Panc1 (cell line): ENCODE measurements around the gene SLC39A8. TPM values are rescaled to one million over a fixed set of nuclear protein-coding genes. Genes with fewer than 3 reads are reported as not detected.
A peak's percentile ranks its signal among the peaks of the same experiment; 100 is the strongest.

Experiments used
- ATAC-seq: fragments of 200-7000 bp; cut with Tn5 transposase; 2 replicates; pipeline ENCODE4 v1.9.1; 2020; ENCODE audit warnings: mild to moderate bottlenecking, moderate library complexity
- BruUV-seq: library from RNA; stranded (reverse); fragments of 400-500 nt; replicated peaks from 2 replicates; lab custom pipeline; 2021; lab: Mats Ljungman, UMichigan
- CTCF ChIA-PET: fragments of 300-600 bp; sonication (Branson Sonifier 250); formaldehyde crosslinking; loops from one replicate; lab custom pipeline; 2022; ENCODE audit warnings: antibody characterized with exemption; lab: Charles Lee
- POLR2A ChIA-PET: fragments of 300-600 bp; sonication (Branson Sonifier 250); formaldehyde crosslinking; loops from one replicate; lab custom pipeline; 2022; ENCODE audit warnings: antibody characterized with exemption; lab: Charles Lee
- DNase-seq: peaks from one replicate; pipeline ENCODE4 v3.0.0-alpha.2; 2010; ENCODE audit warnings: low read depth, low spot score
- H3K27ac ChIP-seq: 2 replicates; pipeline ENCODE4 v1.5.1; 2011; ENCODE audit warnings: mild to moderate bottlenecking, low read length, inconsistent platforms
- H3K27me3 ChIP-seq: fragments of 200-500 bp; sonication (Bioruptor generic); 2 replicates; pipeline ENCODE4 v1.6.0; 2014; ENCODE audit warnings: low read length, inconsistent platforms; ENCODE audit not compliant: control insufficient read depth, insufficient read depth
- H3K36me3 ChIP-seq: fragments of 200-500 bp; sonication (Bioruptor generic); 2 replicates; pipeline ENCODE4 v1.5.1; 2014; ENCODE audit warnings: inconsistent platforms, mild to moderate bottlenecking, low read length, moderate library complexity; ENCODE audit not compliant: control insufficient read depth, insufficient read depth
- H3K4me1 ChIP-seq: 2 replicates; pipeline ENCODE4 v1.5.1; 2011; ENCODE audit warnings: inconsistent platforms, mild to moderate bottlenecking, low read length, moderate library complexity; ENCODE audit not compliant: control insufficient read depth, insufficient read depth
- H3K4me3 ChIP-seq, 2 experiments: 2 replicates each; pipeline ENCODE4 v1.5.1; 2011 to 2012; ENCODE audit warnings: low read depth in 2 of 2, low read length in 2 of 2, mild to moderate bottlenecking in 2 of 2, inconsistent platforms in 1 of 2, moderate library complexity in 1 of 2
- H3K9me3 ChIP-seq: fragments of 200-500 bp; sonication (Bioruptor generic); 2 replicates; pipeline ENCODE4 v1.5.1; 2014; ENCODE audit warnings: low read depth, mild to moderate bottlenecking, inconsistent platforms, low read length, moderate library complexity; ENCODE audit not compliant: control insufficient read depth, insufficient read depth
- CTCF ChIP-seq: fragments of 450-650 bp; IDR thresholded peaks from 2 replicates; pipeline ENCODE4 v1.5.1; 2017; ENCODE audit warnings: mild to moderate bottlenecking
- POLR2AphosphoS5 ChIP-seq: IDR thresholded peaks from 2 replicates; pipeline ENCODE4 v1.6.1; 2012; ENCODE audit warnings: mild to moderate bottlenecking, low read depth, low read length, moderate library complexity
- REST ChIP-seq, 2 experiments: IDR thresholded peaks; 2 replicates each; pipeline ENCODE4 v1.6.1; 2011 to 2012; ENCODE audit warnings: low read depth in 2 of 2, control low read depth in 1 of 2, low read length in 1 of 2, mild to moderate bottlenecking in 1 of 2, moderate library complexity in 1 of 2; ENCODE audit not compliant: insufficient read depth in 1 of 2
- SIN3A ChIP-seq: IDR thresholded peaks from 2 replicates; pipeline ENCODE4 v1.6.1; 2012; ENCODE audit warnings: low read depth, mild to moderate bottlenecking, low read length, moderate library complexity, borderline replicate concordance; ENCODE audit not compliant: insufficient read depth
- TCF7L2 ChIP-seq: IDR thresholded peaks from 2 replicates; pipeline ENCODE4 v1.6.1; 2011; ENCODE audit warnings: mild to moderate bottlenecking, low read depth, low read length, inconsistent platforms
- in situ Hi-C: cut with HindIII; loops from 2 replicates; pipeline ENCODE4 v1.10.0; 2016; ENCODE audit warnings: low sequenced_read_pairs, low pct_unique_long_range_greater_than_20kb
- intact Hi-C: fragments of 100-400 bp; cut with micrococcal nuclease; formaldehyde crosslinking; loops from one replicate; pipeline ENCODE4 v1.10.0; 2022; ENCODE audit not compliant: unreplicated experiment
- total RNA-seq: library from RNA; stranded (reverse); gene quantifications from one replicate; pipeline ENCODE4 v1.2.1, GENCODE V29; 2021; ENCODE audit not compliant: unreplicated experiment

The SLC39A8 gene
- total RNA-seq, 1 experiment from 2014 or later = 1.4 TPM

GRCh38 chr4:102345795-102346100 lies 466 bp upstream of the SLC39A8 start:
- no peak for TF ChIP-seq TCF7L2
- TF ChIP-seq CTCF = 0 out of 2 replicates have a peak, but pooled peaks have one; percentile 37
- peak overlapping the region; percentile 59 to 77 for H3K4me3 ChIP-seq
- intact Hi-C loops = no loop called here
- ChIA-PET POLR2A (no interaction called here), CTCF (interaction anchor here (1.0 kb wide), 1 partner anchor 85 kb away, joined by 5 read pairs; no protein-coding TSS in a partner anchor)
- DNase-seq (no peak), ATAC-seq (no peak)
- peaks cover 5% of the 10 kb centered on the region; the same call in 1 of the 2 replicates for H3K4me1 ChIP-seq
- H3K27ac ChIP-seq = no peak overlapping the region
- peaks cover 17% of the 10 kb centered on the region for H3K27me3 ChIP-seq
- in situ Hi-C loops = no loop called here
- no peaks in the 10 kb centered on the region for H3K36me3 ChIP-seq
- no TSS peak for BruUV-seq
- H3K9me3 ChIP-seq = no peaks in the 10 kb centered on the region

GRCh38 chr4:102344520-102344953 lies 745 bp downstream of the SLC39A8 start:
- CTCF ChIA-PET = no interaction called here
- no peaks in the 10 kb centered on the region for H3K36me3 ChIP-seq
- no peak overlapping the region for H3K27ac ChIP-seq
- peaks cover 5% of the 10 kb centered on the region; the same call in 1 of the 2 replicates for H3K4me1 ChIP-seq
- in situ Hi-C loops (no loop called here), intact Hi-C loops (no loop called here)
- H3K4me3 ChIP-seq = peak overlapping the region; percentile 59 to 77
- peaks cover 17% of the 10 kb centered on the region for H3K27me3 ChIP-seq
- ATAC-seq (peak; percentile 84), DNase-seq (no peak)
- no peaks in the 10 kb centered on the region for H3K9me3 ChIP-seq
- POLR2A ChIA-PET = no interaction called here
- no TSS peak for BruUV-seq
- no peak for TF ChIP-seq TCF7L2
- TF ChIP-seq POLR2AphosphoS5 = no peak
- no peak for TF ChIP-seq REST (IDR thresholded peaks at IDR 0.05; ENCODE audit: insufficient read depth in 1 of 2, low read depth in 2 of 2, low read length in 1 of 2)
- TF ChIP-seq CTCF = no peak
- TF ChIP-seq SIN3A = no peak
